GM19455 (cell line): ENCODE data around the gene RASGRP2.

Experiments
- ATAC-seq: cut with Tn5 transposase; IDR thresholded peaks from one replicate; pipeline ENCODE4 v1.9.1; 2021; ENCODE audit not compliant: unreplicated experiment

The RASGRP2 gene

DNA sequence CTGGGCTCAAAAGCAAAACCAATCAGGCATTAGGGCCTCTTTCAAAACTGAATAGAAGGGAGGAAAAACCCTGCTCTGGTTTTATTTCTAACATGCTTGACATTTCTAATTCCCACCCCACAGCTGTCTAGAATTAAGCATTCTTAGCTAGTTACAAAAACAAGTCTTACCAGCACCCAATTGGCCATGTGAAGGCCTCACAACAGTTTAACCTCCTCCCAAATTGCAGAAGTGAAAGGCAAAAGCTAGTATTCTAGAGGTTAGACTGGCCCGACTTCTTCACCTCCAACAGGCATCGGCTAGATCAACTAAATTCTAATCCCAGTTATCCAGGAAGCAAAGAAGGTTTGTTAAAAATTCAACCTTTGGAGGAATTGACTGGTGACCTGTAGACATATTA, 27.9 kb upstream of the RASGRP2 start:
- ATAC-seq: no peak

DNA sequence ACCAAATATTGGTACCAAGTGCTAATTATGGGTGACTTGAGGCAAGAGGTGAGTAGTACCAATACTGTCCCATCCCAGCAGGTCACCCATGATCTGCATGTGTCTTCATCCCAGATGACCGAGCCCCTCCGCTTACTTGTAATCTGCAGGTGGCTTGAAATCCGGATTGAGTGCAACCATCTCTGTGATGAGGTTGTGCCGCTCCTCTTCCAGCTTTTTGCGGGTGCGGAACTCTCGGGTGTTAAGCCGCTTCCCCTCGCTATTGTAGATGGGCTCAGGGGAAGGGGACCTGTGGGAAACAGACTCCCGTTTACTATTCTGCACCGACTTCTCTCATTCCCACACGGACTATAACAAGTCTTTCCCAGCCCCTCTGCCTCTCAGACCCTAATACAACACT, 26.2 kb upstream of the RASGRP2 start:
- ATAC-seq: no peak

DNA sequence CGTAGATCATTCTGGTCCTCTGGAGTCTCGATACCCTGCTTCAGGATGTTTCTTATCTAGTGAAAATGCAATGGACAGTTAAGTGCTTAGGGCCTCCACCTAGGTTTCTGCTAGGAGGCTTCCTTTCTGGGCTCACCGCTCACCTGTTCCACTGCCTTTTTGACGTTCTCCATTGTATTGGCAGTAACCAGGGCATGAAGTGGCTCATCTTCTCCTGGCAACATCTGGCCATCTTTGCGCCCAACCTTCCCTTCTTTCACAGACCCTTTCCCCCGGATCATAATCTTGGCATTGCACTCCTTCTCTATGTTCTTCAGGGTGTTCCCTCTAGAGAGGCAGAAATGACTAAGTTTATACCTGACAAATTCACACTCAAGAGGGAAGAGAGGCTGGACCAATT, 25.3 kb upstream of the RASGRP2 start:
- ATAC-seq: no peak

DNA sequence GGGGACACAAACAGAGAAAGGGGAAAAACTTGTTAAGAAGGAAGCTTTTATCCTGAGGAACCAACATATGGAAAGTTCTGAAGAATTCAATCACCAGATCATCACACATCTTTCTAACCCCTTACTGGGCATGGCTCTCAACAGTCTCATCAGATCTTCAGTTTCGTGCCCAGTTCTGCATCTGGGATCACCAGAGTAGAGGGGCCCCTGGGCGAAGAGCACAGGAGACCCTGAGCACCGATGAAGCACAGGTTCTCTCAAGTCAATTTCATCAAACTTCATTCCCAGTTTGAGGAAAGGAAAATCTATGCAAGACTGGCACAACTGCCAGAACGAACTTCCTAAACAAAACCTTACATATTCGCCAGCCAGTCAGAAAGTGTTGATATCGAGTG, 24.4 kb upstream of the RASGRP2 start:
- ATAC-seq: no peak

DNA sequence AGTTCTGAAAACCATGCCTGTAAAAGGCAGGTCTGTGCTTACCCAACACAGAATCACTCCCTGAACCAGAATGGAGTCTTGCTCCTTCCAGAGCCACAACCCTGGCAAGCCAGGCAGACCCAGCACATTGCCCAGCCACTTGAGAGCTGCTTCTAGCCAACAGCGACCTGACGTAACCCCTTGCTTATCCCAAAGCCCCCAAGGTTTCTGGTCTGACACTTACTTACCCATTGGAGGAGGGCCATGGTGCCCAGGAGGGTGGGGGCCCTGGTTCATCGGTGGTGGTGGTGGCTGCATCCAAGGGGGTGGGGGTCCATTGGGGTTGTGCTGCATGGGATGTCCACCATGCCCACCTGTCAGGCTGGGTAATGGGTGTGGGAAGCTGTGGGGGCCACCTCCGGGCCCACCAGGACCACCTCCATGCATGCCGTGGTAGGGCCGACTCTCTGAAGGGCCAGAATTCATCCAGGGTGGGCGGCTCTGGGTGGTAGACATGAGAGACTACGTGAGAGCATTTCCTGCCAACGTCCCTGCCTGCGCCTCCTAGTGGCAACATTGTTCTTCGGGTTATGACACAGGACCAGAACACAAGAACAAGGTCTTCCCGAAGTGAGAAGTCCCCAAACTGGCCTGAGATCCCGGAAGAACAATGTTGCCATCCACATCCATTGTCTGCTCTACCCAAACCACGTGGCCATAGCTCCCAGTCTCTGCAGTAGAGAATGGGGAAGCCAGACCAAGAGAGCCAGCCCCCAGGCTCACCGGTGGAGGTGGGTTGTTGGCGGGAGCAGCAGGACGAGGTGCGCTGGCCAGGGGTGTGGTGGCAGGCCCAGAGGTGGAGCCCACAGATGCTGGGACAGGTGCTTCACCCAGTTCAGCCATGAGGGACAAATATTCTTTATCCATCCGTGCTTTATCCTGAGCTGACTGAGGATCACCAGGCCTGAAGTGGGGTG, 23.7 kb upstream of the RASGRP2 start:
- ATAC-seq: no peak

DNA sequence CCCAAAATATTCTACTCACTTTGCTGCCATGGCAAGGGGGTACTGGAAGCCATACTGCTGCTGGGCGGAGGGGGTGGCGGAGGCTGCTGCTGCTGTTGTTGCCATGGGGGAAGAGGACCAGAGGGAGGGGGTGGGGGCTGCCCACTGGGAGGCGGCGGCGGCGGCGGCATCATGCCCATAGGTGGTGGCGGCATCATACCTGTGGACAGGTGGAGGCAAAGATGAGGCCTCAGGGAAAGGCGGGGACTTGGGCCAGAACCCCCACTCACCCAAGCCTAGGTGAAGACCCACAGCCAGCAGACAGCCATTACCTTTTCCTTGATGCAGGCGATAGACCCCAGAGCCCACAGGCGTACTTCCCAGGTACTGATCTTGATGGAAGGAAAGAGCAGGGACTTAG, 22.9 kb upstream of the RASGRP2 start:
- no peak for ATAC-seq

DNA sequence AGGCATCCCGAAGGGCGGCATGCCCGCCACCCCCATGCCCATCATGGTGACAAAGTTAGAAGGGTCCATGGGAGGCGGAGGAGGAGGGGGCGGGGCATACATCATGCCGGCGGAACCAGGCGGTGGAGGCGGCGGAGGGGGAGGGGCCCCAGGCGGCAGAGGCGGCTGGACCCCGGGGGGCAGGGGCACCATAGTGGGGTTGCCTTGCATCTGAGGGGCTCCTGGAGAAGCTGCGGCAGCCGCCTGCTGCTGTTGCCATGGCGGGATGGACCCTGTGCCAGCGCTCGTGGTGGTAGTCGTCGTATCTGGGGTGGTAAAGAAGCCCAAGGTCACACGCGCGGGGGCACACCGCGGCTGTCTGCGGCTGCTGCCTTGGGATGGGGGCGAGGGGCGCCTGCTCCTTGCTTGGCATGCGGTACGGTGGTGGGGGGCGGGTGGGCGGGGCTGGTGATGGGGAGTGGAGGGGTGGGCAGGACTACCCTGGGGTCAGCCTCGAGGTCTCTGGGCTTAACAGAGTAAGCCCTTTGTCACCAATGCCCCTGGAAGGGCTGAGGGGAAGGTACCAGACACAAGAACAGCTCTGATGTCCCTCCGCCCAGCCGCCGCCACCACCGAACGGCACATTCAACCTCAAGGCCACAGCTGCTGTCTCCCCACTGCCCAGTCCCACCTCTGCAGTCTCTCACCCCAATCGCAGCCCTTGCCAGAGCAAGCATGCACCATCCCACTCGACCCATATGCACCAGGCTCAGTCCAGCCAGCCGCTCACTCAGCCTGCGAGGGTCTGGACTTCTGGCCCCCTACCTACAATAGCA, 22.1 kb upstream of the RASGRP2 start:
- ATAC-seq: no peak

DNA sequence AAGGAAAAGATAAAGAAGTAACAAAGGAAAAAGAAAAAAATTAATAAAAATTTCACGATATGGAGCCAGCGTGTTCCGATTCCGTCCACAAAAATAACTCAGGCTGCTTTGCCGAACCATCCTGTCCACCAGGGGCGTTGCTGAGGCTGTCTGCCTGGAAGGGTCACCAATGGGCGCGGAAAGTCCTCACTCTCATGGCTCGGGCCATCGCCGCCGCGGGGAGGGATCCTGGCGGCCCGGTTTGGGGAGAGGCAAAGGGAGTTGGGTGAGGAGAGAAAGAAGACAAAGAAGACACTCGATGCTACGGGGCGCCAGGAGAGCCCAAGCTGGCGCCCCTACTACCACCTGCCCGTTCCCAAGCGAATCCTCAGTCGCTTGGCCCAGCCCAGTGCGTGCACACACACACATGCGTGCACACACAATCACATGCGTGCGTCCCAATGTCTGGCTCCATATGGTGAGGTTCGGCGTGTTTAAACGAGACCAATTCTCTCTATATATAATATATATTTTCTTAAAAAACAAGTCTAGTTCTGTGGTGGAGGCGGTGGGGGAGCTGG, 21.4 kb upstream of the RASGRP2 start:
- no peak for ATAC-seq

DNA sequence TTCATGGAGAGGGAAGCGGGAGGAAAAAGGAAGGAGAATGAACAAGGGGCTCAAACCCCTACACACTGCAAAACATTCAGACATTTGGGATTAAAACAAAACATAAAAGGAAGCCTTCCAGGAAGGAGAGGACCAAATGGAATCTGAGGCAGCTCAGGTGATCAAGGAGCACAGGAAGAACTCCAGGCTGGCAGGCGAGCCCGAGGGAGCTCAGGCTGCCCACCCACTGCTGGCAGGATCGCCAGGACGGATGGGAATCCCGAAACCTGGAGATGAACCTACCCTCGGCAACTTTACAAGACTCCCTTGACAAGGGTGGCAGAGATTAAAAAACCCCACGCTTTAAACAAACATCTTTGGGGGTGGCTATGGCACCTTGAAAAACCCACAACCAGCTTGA, 20.8 kb upstream of the RASGRP2 start:
- ATAC-seq: no peak

DNA sequence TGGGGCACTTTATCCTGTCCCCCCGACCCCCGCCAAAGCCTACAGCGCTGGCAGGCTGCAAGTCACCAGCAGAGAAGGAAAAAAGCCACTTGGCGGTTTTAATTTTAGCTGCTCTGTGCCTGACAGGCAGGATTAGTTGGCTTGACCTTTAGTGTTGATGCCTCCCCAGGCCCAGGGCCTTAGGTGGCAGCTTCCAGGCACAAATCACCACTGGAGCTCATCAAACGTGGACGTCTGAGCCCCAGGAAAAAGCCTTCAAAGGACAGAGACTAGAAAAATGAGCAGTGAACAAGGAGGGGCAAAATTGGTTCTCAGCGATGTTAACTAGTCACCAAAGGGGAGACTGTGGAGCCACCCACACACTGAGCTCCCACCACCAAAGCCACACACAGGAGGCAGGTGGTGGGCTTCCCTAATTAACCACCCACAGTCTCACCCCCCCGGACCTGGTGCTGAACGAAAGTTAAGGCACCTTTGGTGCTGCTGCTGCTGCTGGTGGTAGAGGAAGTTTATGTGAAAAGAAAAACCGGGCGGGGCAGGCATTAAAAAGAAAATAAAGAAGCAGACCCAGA, 20.2 kb upstream of the RASGRP2 start:
- ATAC-seq: no peak

DNA sequence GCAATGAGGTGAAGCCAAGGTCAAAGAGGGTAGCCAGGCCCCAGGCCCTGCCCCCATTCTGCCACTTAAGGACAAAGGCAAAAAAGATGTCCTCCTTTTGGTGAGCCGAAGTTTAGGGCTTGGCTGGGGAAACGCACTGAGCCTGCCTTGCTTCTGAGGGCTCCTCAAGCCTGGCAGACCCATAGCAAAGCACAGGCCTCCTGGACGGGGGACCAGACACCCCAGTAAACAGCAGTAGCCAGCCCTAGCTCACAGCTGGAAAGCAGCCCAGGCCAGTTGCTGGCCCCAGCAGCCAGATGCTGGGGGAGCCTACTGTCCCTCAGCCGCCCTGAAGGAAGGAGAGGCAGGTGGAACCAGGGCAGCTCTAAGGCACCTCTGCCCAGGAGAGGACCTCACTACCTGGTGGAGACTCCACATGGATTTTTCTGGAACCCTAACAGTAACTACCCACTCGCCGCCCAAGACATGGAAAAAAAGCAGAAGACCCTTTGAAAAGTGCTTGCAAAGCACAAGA, 19.6 kb upstream of the RASGRP2 start:
- no peak for ATAC-seq

DNA sequence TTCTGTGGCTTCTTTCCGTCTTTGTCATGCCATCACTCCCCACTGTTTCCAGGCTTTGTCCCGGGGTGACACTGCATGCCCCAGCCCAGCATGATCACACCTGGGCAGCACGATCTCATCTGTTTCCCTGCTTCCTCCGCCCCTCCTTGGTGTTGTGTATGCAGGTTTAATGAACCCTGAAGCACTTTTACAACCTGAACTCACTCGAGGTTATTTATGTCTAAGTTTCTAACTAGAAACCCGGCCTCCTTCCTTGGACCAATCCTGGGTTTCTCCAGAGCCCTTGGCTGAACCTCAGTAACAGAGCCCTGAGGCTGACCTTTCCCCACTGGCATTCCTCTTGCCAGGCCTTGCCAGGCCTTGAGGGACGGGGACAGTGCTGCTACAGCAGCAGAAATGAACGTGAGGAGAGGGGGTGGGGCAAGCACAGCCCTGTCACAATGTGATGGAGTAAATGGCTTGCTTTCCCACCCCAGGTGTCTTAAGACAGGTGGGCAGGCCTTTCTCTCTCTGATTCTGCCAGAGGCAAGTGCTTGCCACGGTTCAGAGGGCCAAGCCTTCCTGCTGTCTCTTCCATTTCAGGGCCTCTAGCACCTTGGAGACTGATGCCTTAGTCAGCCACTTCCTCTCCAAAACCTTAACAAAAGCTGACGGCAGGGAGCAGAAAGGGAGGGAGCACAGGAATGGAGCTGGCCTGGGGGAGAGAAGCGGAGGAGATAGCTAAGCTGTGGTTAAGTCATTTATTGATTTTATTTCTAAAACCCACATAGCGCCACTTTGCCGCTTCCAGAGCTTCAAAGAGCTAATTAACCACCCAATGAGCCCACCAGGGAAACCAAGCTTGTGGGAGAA, 19.0 kb upstream of the RASGRP2 start:
- ATAC-seq: no peak

DNA sequence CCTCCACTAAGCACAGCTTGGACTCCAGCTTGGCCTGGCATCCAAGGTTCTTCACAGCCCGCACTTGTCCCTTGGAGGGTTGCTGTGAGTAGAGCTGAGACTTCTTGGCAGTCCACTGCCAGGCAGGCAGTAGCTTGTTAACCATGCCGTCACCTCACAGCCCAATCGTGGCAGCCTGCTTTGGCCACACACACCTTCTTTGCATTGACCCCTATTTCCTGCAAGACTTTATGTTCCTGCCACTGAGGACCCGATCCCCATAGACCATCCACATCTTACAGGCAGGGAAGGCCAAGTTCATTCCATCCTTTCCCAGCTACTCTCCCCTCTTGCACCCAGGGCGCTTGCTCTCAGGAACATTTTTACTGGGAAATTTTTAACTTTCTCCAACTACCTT, 18.3 kb upstream of the RASGRP2 start:
- no peak for ATAC-seq

DNA sequence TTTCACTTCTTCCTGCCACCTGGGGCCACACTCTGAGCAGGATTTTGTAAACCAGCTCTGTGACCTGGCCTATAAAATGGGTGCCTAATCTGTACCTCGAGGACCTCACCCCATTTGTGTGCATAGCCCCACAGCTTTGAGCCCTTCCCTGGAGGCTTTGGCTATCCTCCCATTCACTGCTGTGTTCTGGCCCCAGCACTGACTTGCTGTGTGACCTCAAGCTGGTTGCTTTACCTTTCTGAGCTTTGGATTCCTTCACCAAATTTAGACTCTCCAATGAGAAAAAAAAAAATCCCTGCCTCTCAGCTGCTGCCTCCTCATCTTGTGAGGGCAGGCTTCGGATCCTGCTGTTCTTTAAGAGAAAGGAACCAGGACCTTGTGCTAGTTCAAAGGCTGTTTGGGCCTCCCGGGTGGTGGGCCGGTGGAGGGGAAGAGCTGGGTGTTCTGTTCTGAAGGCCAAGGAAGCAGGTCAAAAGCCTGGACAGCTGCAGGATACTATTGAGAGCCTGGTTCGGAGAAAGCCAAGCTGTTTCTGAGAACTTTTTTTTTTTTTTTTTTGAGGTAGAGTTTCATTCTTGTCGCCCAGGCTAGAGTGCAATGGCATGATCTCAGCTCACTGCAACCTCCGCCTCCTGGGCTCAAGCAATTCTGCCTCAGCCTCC, 16.9 kb upstream of the RASGRP2 start:
- no peak for ATAC-seq

DNA sequence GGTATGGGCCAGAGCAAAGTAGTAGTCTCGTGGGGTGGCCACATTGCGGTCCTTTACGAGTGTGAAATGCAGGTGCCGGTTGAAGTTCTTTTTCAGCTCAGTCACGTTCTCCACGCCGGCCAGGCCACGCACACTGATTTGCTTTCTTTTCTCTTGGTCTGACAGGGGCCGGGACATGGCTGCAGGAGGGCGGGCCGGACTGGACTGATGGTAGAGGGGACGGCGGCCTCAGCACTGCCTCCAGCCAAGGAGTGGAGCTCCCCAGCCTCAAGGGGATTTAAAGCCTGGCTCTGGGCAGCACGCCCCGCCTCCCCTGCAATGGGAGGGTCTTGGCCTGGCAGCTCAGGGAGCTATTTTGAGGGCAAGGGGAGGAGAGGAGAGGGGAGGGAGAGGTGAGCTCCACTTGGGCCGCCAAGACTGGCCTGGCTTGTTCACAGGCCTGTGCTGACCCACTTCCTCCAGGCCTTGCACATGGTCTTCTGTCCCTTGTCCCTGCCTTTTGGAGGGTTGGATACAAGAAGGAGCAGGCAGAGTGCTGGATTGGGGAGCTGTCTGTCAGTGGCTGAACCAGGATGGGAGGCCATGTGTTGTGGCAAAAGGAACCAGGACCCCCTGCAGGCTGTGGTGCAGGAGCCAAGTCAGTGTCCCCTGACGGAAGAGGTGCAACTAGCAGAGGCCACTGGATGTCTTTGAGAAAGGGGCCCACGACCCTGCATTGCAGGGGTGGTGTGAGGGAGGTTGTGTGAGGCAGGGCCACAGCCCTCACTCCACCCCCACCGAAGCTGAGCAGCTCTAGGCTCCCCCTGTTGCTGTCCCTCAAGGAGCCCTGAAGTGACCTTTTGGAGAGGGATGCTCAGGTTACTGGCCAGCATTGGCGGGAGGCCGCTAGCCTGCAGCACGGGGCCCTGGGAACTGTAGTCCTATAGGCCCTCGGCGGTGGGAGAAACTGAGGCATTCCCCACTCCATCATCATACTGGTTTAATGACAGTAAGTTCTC, 16.1 kb upstream of the RASGRP2 start, which contains the start of gene PYGM:
Gene PYGM, minus strand, starts transcription at position 253 of the 998 bp plus-strand sequence. Its CDS starts 76 bp downstream, at position 177.
- ATAC-seq: no peak

DNA sequence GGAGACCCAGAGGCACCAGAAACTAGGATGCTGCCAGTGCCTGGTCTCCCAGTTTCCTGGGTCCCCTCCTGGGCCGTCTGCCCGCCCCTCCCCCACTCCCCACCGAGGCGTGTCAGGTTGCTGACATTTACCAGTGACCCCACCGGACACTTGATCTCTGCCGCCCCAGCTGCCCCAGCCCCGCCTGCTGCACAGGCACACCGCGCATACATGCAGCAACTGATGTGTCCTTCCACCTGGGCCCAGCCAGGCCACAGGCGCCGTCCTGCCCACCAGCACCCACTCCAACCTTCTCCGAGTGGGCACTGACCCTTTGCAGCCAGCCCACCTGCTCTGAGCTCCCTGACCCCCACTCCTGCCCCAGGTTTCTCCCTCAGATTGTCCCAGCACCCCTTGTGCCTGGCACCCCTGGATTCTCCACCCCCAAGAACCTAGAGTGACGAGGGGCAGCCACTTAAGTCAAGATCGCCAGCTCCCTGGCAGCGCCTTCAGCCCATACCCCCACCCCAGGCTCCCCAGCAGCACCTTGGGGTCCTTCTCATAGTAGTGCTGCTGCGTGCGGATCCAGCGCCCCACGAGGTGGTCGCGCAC, 15.3 kb upstream of the RASGRP2 start:
- ATAC-seq: no peak

DNA sequence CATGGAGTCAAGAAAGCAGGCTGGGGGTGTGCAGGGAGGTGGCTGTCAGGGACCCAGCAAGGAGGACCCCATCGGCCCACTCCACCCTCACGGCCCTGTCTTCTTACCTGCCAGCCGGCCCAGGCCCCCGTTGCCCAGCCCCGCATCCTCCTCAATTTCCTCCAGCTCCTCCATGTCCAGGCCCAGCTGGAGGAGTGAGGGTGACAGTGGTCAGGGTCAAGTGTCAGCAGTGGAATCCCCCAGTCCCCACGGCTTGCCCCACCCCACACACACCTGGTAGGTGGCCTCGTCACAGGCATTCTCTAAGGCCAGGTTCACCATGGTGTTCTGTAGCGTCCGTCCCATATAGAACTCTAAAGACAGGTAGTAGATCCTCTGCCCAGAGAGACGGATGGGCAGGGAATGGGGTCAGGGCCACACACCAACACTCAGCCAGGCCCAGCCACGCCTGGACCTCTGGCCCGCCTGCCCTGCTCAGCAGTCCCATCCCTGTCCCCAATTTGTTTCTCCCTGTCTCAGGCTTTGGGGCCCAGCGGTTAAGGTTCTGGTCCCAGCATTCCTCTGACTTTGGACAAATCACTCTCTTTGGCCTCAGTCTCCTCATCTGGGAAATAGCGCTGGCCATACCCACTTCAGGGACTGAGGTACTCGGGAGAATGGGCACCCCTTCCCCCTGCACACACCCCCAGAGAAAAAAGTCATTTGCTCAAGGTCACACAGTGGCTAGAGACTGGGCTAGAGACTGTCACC, 14.6 kb upstream of the RASGRP2 start:
- no peak for ATAC-seq
